ENCODE results near the gene DCAF11.

GRCh38 chr14:24081739-24082211, 32.8 kb upstream of the DCAF11 start:
- no peak for TF ChIP-seq ESRRG (CRISPR knock-in tag; IDR thresholded peaks at IDR 0.05)
- no peak for TF ChIP-seq ZFP3 (CRISPR knock-in tag; IDR thresholded peaks at IDR 0.05)
- TF ChIP-seq, protein P1, sequence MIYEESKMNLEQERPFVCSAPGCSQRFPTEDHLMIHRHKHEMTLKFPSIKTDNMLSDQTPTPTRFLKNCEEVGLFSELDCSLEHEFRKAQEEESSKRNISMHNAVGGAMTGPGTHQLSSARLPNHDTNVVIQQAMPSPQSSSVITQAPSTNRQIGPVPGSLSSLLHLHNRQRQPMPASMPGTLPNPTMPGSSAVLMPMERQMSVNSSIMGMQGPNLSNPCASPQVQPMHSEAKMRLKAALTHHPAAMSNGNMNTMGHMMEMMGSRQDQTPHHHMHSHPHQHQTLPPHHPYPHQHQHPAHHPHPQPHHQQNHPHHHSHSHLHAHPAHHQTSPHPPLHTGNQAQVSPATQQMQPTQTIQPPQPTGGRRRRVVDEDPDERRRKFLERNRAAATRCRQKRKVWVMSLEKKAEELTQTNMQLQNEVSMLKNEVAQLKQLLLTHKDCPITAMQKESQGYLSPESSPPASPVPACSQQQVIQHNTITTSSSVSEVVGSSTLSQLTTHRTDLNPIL (CRISPR knock-in tag; IDR thresholded peaks at IDR 0.05; ENCODE audit: low read depth): no peak
